ENCODE measurements around the gene MYCN. TPM values are rescaled to one million over a fixed set of nuclear protein-coding genes. Genes with fewer than 3 reads are reported as not detected.

The MYCN gene
- total and polyA plus RNA-seq, 2 of the 13 experiments (the other 11 are each of a cell fraction or from before 2014, with no cell fraction given) = not detected

DNA sequence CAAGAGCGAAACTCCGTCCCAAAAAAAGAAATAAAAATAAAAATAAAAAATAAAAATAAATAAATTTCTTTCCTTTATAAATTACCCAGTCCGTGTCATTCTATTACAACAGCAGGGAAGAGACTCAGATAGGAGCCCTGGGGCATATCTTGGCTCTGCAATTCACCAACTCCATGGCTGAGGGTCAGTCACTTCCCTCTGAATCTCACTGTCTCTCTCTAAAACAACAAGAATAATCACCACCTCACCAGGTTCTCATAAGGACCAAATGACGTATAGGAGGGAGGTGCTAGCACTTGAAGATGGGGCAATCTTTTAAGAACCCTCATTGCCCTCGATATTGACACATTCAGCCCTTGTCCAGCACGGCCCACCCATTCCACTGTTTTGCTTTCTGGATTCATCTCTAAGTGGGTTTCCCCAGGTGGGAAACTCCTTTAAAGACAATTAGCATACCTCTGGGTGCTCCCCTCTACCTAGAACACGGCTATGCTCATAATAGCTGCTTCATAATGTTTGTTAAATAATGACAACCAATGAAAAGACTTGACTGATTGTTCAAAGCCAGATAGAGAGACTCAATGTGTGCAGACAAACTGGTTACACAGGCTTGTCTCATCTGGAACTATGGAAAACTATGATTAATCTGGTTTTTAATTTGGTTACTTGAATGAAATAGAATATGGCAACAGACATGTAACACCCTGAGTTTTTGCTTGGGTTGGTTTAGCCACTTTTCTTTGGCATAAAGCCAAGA lies 15.1 kb downstream of the MYCN start:
- H3K9ac ChIP-seq (ENCODE audit: insufficient read depth, low read depth, low read length) = no peak overlapping the region
- intact Hi-C loops (cut with micrococcal nuclease; ENCODE audit: unreplicated experiment) = no loop called here
- H3K4me3 ChIP-seq (replicated peaks in 1 of 3; ENCODE audit: insufficient read depth in 1 of 3, low read depth in 2 of 3, low read length in 3 of 3) = no peak overlapping the region
- H3K36me3 ChIP-seq (replicated peaks in 1 of 2; ENCODE audit: control insufficient read depth in 1 of 2, insufficient read depth in 2 of 2, low read length in 2 of 2) = no peaks in the 10 kb centered on the region
- no peak overlapping the region for H2AFZ ChIP-seq (ENCODE audit: low read length)
- FAIRE-seq = no peak
- ATAC-seq = no peak
- no peak overlapping the region for H3K27ac ChIP-seq (ENCODE audit: extremely low read length, insufficient read depth, low read length)
- no peaks in the 10 kb centered on the region for H3K9me3 ChIP-seq (ENCODE audit: low read length)
- CTCF ChIA-PET (ENCODE audit: low intra/inter-chr PET ratio, low total read pairs) = no interaction called here
- no peak overlapping the region for H3K4me2 ChIP-seq (ENCODE audit: low read depth, low read length)
- POLR2A ChIA-PET = no interaction called here
- in situ Hi-C loops (cut with HindIII; ENCODE audit: extremely low pct_ligation_motif_present, low pct_unique_long_range_greater_than_20kb) = no loop called here
- DNase-seq (ENCODE audit: low spot score) = no peak
- no peaks in the 10 kb centered on the region for H4K20me1 ChIP-seq (ENCODE audit: insufficient read depth, low read length)
- no peaks in the 10 kb centered on the region for H3K4me1 ChIP-seq (ENCODE audit: insufficient read depth, low read length)
- BruUV-seq (replicated peaks) = no TSS peak
- H3K79me2 ChIP-seq (ENCODE audit: insufficient read depth, low read length) = no peaks in the 10 kb centered on the region
- TF ChIP-seq, protein P1, sequence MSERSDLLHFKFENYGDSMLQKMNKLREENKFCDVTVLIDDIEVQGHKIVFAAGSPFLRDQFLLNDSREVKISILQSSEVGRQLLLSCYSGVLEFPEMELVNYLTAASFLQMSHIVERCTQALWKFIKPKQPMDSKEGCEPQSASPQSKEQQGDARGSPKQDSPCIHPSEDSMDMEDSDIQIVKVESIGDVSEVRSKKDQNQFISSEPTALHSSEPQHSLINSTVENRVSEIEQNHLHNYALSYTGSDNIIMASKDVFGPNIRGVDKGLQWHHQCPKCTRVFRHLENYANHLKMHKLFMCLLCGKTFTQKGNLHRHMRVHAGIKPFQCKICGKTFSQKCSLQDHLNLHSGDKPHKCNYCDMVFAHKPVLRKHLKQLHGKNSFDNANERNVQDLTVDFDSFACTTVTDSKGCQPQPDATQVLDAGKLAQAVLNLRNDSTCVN (CRISPR knock-in tag; IDR thresholded peaks at IDR 0.05; ENCODE audit: borderline replicate concordance) = no peak
- TF ChIP-seq ATF1 (CRISPR knock-in tag; IDR thresholded peaks at IDR 0.05) (no peak), MLLT10 (CRISPR knock-in tag; IDR thresholded peaks at IDR 0.05) (no peak), ZBTB21 (CRISPR knock-in tag; IDR thresholded peaks at IDR 0.05) (no peak), ZNF230 (CRISPR knock-in tag; IDR thresholded peaks at IDR 0.05) (no peak), ZNF713 (CRISPR knock-in tag; IDR thresholded peaks at IDR 0.05) (no peak), PHF8 (CRISPR knock-in tag; IDR thresholded peaks at IDR 0.05) (no peak), ZNF326 (CRISPR knock-in tag; IDR thresholded peaks at IDR 0.05; ENCODE audit: borderline replicate concordance) (no peak), ZNF207 (IDR thresholded peaks at IDR 0.05; ENCODE audit: borderline replicate concordance) (no peak), ZKSCAN5 (CRISPR knock-in tag; IDR thresholded peaks at IDR 0.05) (no peak), TEAD2 (CRISPR knock-in tag; IDR thresholded peaks at IDR 0.05) (no peak), ZNF746 (CRISPR knock-in tag; IDR thresholded peaks at IDR 0.05) (no peak), NFKB2 (CRISPR knock-in tag; IDR thresholded peaks at IDR 0.05; ENCODE audit: borderline replicate concordance) (no peak), ARHGAP35 (CRISPR knock-in tag; IDR thresholded peaks at IDR 0.05; ENCODE audit: borderline replicate concordance) (no peak)
- TF ChIP-seq, protein P2, sequence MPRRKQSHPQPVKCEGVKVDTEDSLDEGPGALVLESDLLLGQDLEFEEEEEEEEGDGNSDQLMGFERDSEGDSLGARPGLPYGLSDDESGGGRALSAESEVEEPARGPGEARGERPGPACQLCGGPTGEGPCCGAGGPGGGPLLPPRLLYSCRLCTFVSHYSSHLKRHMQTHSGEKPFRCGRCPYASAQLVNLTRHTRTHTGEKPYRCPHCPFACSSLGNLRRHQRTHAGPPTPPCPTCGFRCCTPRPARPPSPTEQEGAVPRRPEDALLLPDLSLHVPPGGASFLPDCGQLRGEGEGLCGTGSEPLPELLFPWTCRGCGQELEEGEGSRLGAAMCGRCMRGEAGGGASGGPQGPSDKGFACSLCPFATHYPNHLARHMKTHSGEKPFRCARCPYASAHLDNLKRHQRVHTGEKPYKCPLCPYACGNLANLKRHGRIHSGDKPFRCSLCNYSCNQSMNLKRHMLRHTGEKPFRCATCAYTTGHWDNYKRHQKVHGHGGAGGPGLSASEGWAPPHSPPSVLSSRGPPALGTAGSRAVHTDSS (CRISPR knock-in tag; conservative IDR thresholded peaks at IDR 0.05) = no peak
- H3K27me3 ChIP-seq (ENCODE audit: control insufficient read depth in 1 of 2, insufficient read depth in 2 of 2, low read length in 2 of 2) = peaks cover 0 to 12% of the 10 kb centered on the region in 2 experiments; a peak in 1 of 5 replicates
- 24% methylated on average over 7 of the region's 7 CpGs for WGBS (ENCODE audit: low lambda C conversion rate)

All from HepG2 (cell line).